Heart right ventricle (tissue), 16 donors: ENCODE results near the gene CLCN7. TPM values are rescaled to one million over a fixed set of nuclear protein-coding genes. Genes with fewer than 3 reads are reported as not detected.

Source experiments
- ATAC-seq, 8 donors: fragments of 200-7000 bp; cut with Tn5 transposase; one replicate each; pipeline ENCODE4 v1.9.1; 2020; ENCODE audit warnings: mild to moderate bottlenecking in 8 of 8, moderate library complexity in 8 of 8, moderate number of reproducible peaks in 1 of 8
- DNase-seq, 2 donors: peaks; one replicate each; pipeline ENCODE4 v3.0.0-alpha.2; 2020
- H3K27ac ChIP-seq, 10 donors: fragments of 200-600 bp; sonication (generic) in 2 of 10; one replicate each; pipeline versions ENCODE4 v1.5.0 to v1.8.0; 2020 to 2022; ENCODE audit warnings: mild to moderate bottlenecking in 3 of 10
- H3K27me3 ChIP-seq, 7 donors: fragments of 200-600 bp; one replicate each; pipeline ENCODE4 v1.8.0; 2021 to 2022; ENCODE audit warnings: mild to moderate bottlenecking in 2 of 7
- H3K36me3 ChIP-seq, 9 donors: fragments of 200-600 bp; sonication (generic) in 1 of 9; one replicate each; pipeline versions ENCODE4 v1.5.0 to v1.8.0; 2020 to 2022; ENCODE audit warnings: mild to moderate bottlenecking in 2 of 9
- H3K4me1 ChIP-seq, 9 donors: fragments of 200-600 bp; sonication (generic) in 1 of 9; one replicate each; pipeline versions ENCODE4 v1.5.0 to v1.8.0; 2020 to 2022; ENCODE audit warnings: mild to moderate bottlenecking in 4 of 9
- H3K4me3 ChIP-seq, 10 donors: fragments of 200-600 bp; sonication (generic) in 2 of 10; one replicate each; pipeline versions ENCODE4 v1.5.0 to v1.8.0; 2020 to 2022; ENCODE audit warnings: mild to moderate bottlenecking in 7 of 10, moderate library complexity in 2 of 10
- H3K9me3 ChIP-seq, 11 donors: fragments of 200-600 bp in 10 of 11; sonication (generic) in 2 of 11; one replicate each; pipeline versions ENCODE4 v1.5.0 to v1.8.0; 2013 to 2022; ENCODE audit warnings: mild to moderate bottlenecking in 2 of 11, control low read depth in 1 of 11, moderate library complexity in 1 of 11
- CTCF ChIP-seq, 9 donors: fragments of 200-600 bp; sonication (generic) in 2 of 9; IDR thresholded peaks; one replicate each; pipeline versions ENCODE4 v1.5.0 to v1.8.0; 2021 to 2022; ENCODE audit warnings: antibody characterized with exemption in 9 of 9, mild to moderate bottlenecking in 5 of 9, moderate library complexity in 1 of 9
- WGBS, 2 donors: extraction: QIAGEN DNeasy Blood & Tissue Kit; methylation state at CpG; one replicate each; pipeline ENCODE4 v1.1.7; 2013; ENCODE audit warnings: inconsistent platforms in 1 of 2; 5-methylcytosine and 5-hydroxymethylcytosine counted together
- intact Hi-C, 10 donors: fragments of 100-400 bp; cut with DNase I; formaldehyde crosslinking; loops; one replicate each; pipeline versions ENCODE4 v1.11.1 to v1.14.2; 2022
- polyA plus RNA-seq, 2 donors: library from polyadenylated mRNA; stranded (reverse); fragments of 200-250 nt; gene quantifications; one replicate each; pipeline ENCODE4 v1.2.3, GENCODE V29; 2013
- total RNA-seq, 10 donors: library from RNA; stranded (reverse); fragmentation: NEBNext Ultra II Directional in 3 of 10; extraction: Animal tissue kit (Norgen Biotek cat#: 25700) in 3 of 10; gene quantifications; one replicate each; pipeline versions ENCODE4 v1.2.1 to v1.2.4, GENCODE V29; 2021 to 2023
- donor health status: Arrhythmogenic right ventricular cardiomyopathy.
- donor health status: ischemic (EF 13 %, LVEDD 7.1; RV severe dilation, severe dysfunction).
- donor health status: healthy with polysubstance abuse.
- donor health status: DM: no; HTN: yes; CAD: no.
- donor health status: DM: no; HTN: no; CAD: no.
- donor health status: ischemic (EF 25% LVEDD 6.9; RV normal size, moderate dysfunction).
- donor health status: ischemic (EF 25% LVEDD 5.7; RV mildly dilated, moderate dysfunction).
- donor health status: healthy.
- donor health status: DM: yes; HTN: yes; CAD: no.
- donor health status: Ischemic cardiomyopathy.
- donor health status: ischemic (EF 35%, LVEDD 5.7; RV mildly dilated, moderate dysfunction).
- donor health status: nonischemic (EF 11% LVEDD 7.7; RV severe dilation, severe dysfunction).
- donor health status: DM: yes; HTN: yes; CAD: no.
- donor health status: PGD.
- donor health status: ischemic (EF 29% LVEDD 5.4; RV normal size, mild dysfunction).
- donor health status: nonischemic (EF 23%, LVEDD 6.1; RV moderate dilation, normal function).

Gene CLCN7
- total and polyA plus RNA-seq, 12 donors, result 29.5 to 60.6 (median 35.1) TPM

GRCh38 chr16:1474082-1474795 lies 589 bp downstream of the CLCN7 start:
- peak overlapping the region in 9 of 10 donors; percentile 89 to 99 (median 95) for H3K27ac ChIP-seq
- H3K27me3 ChIP-seq, result no peaks in the 10 kb centered on the region
- no peak for TF ChIP-seq CTCF (IDR thresholded peaks at IDR 0.05)

GRCh38 chr16:1472974-1473373 lies 1.9 kb downstream of the CLCN7 start:
- ATAC-seq, result no peak
- intact Hi-C loops, result loop anchor here in 3 of 10 donors (5.0 to 10.0 kb wide), 3 partner anchors 46 to 58 kb away; partner anchors contain the start of genes UNKL (in 1 of the 3) and UQCC4 (in 1 of the 3)
- no peak for DNase-seq
- Histone ChIP-seq H3K4me3 (no peak overlapping the region), H3K36me3 (no peaks in the 10 kb centered on the region), H3K27ac (no peak overlapping the region), H3K9me3 (peaks cover 0 to 3% (median 0%) of the 10 kb centered on the region in 11 donors), H3K4me1 (peaks cover 5 to 69% (median 26%) of the 10 kb centered on the region in 9 donors), H3K27me3 (no peaks in the 10 kb centered on the region)
- no peak for TF ChIP-seq CTCF (IDR thresholded peaks at IDR 0.05)
- 59 to 74% methylated on average over 3 of the region's 3 CpGs for WGBS, 2 donors

More at GRCh38 chr16:1474082-1474795, 589 bp downstream of the CLCN7 start:
- Histone ChIP-seq H3K9me3 (peaks cover 0 to 3% (median 0%) of the 10 kb centered on the region in 11 donors), H3K4me3 (peak overlapping the region; percentile 61 to 99 (median 90)), H3K4me1 (peaks cover 5 to 59% (median 24%) of the 10 kb centered on the region in 9 donors), H3K36me3 (no peaks in the 10 kb centered on the region)
- DNase-seq (no peak), ATAC-seq (no peak)
- intact Hi-C loops, result loop anchor here in 3 of 10 donors (5.0 to 10.0 kb wide), 3 partner anchors 47 to 59 kb away; partner anchors contain the start of genes UNKL (in 1 of the 3) and UQCC4 (in 1 of the 3)
- 8 to 9% methylated on average over 54 to 57 of the region's 57 CpGs for WGBS, 2 donors

DNA sequence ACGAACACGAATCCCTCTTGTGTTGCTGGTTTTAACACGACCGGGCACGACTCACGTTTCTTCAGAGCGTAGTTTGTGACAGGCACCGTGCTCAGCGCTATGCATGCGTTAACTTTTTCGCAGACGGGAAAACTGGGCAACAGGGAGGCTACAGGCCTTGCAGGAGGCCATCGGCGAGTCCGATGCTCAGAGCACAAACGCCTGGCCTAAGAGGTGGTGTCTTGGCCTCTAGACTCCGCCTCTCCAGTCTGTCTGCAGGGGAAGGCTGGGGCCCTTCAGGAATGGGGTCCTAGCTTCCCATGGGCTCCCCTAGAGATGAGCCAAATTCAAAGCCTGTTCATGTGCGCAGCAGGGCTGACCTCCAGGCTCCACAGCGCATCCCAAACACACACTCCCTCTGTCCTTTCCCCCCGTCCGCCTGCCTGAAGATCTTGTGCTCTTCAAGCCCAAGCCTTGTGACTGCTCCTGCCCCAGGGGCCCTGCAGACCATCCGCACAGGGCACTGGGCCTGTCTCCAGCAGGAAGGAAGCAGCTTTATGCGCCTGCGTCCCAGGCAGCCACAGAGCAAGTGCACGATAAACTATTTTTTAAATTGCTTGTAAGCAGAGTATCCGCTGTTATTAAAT lies 3.1 kb downstream of the CLCN7 start:
- H3K4me3 ChIP-seq, result peak overlapping the region in 1 of 10 donors; percentile 12
- ATAC-seq (no peak), DNase-seq (peak in 1 of 2 donors; percentile 4)
- H3K36me3 ChIP-seq, result no peaks in the 10 kb centered on the region
- H3K27me3 ChIP-seq, result no peaks in the 10 kb centered on the region
- H3K9me3 ChIP-seq, result peaks cover 0 to 3% (median 0%) of the 10 kb centered on the region in 11 donors
- 83 to 85% methylated on average over 26 of the region's 26 CpGs for WGBS, 2 donors
- H3K4me1 ChIP-seq, result peaks cover 11 to 77% (median 27%) of the 10 kb centered on the region in 9 donors
- no peak for TF ChIP-seq CTCF (IDR thresholded peaks at IDR 0.05)
- peak overlapping the region in 1 of 10 donors; percentile 91 for H3K27ac ChIP-seq
- intact Hi-C loops, result loop anchor here in 3 of 10 donors (5.0 to 10.0 kb wide), 3 partner anchors 44 to 57 kb away; partner anchors contain the start of genes UNKL (in 1 of the 3) and UQCC4 (in 1 of the 3)
